IMR-90 (cell line): ENCODE results near the gene AFMID. TPM values are rescaled to one million over a fixed set of nuclear protein-coding genes. Genes with fewer than 3 reads are reported as not detected.

Experiments
- ATAC-seq: fragments of 200-7000 bp; cut with Tn5 transposase; 2 replicates; pipeline ENCODE4 v1.9.1; 2020; ENCODE audit warnings: low read depth, mild to moderate bottlenecking, moderate library complexity
- BruUV-seq: library from RNA; stranded (reverse); fragments of 400-500 nt; replicated peaks from 2 replicates; lab custom pipeline; 2021; lab: Mats Ljungman, UMichigan
- CTCF ChIA-PET: fragments of 300-600 bp; formaldehyde crosslinking; extraction: SDS; loops from one replicate; lab custom pipeline; 2021; ENCODE audit warnings: antibody characterized with exemption; lab: Yijun Ruan, JAX
- POLR2A ChIA-PET: fragments of 300-600 bp; sonication (Branson Sonifier 250); formaldehyde crosslinking; loops from one replicate; lab custom pipeline; 2022; ENCODE audit warnings: antibody characterized with exemption; ENCODE audit not compliant: unreplicated experiment; lab: Charles Lee
- DNase-seq: peaks from one replicate; pipeline ENCODE4 v3.0.0; 2013
- H2AFZ ChIP-seq: replicated peaks from 2 replicates; pipeline ENCODE3; 2013; ENCODE audit warnings: low read length, mild to moderate bottlenecking; ENCODE audit not compliant: poor library complexity
- H2AK5ac ChIP-seq: 2 replicates; pipeline ENCODE4 v1.6.1; 2013; ENCODE audit warnings: low read depth, low read length, inconsistent platforms
- H2AK9ac ChIP-seq: replicated peaks from 2 replicates; pipeline ENCODE3; 2013; ENCODE audit warnings: mild to moderate bottlenecking, low read depth, low read length, moderate library complexity; ENCODE audit not compliant: poor library complexity
- H2BK120ac ChIP-seq: 2 replicates; pipeline ENCODE4 v1.6.1; 2013; ENCODE audit warnings: low read depth, low read length, inconsistent platforms
- H2BK15ac ChIP-seq: 3 replicates; pipeline ENCODE4 v1.6.1; 2013; ENCODE audit warnings: low read depth, low read length, inconsistent platforms
- H2BK20ac ChIP-seq: 2 replicates; pipeline ENCODE4 v1.6.1; 2013; ENCODE audit warnings: low read depth, mild to moderate bottlenecking, inconsistent platforms, low read length, moderate library complexity
- H2BK5ac ChIP-seq: 2 replicates; pipeline ENCODE4 v1.6.1; 2013; ENCODE audit warnings: mild to moderate bottlenecking, low read depth, low read length, inconsistent platforms; ENCODE audit not compliant: poor library complexity, severe bottlenecking
- H3K14ac ChIP-seq: replicated peaks from 2 replicates; pipeline ENCODE4 v1.6.1; 2013; ENCODE audit warnings: low read depth, low read length, inconsistent platforms
- H3K18ac ChIP-seq: 2 replicates; pipeline ENCODE4 v1.6.1; 2013; ENCODE audit warnings: low read depth, low read length, control low read depth
- H3K23ac ChIP-seq: 2 replicates; pipeline ENCODE4 v1.6.1; 2013; ENCODE audit warnings: low read depth, low read length, inconsistent platforms
- H3K27ac ChIP-seq: 2 replicates; pipeline ENCODE4 v1.5.1; 2013; ENCODE audit warnings: mild to moderate bottlenecking, control low read depth, low read length; ENCODE audit not compliant: insufficient read depth
- H3K27me3 ChIP-seq: 2 replicates; pipeline ENCODE4 v1.6.1; 2013; ENCODE audit warnings: low read length; ENCODE audit not compliant: control insufficient read depth, insufficient read depth
- H3K36me3 ChIP-seq: 2 replicates; pipeline ENCODE4 v1.6.1; 2013; ENCODE audit warnings: low read length, mixed read lengths; ENCODE audit not compliant: control insufficient read depth, insufficient read depth
- H3K4ac ChIP-seq: 2 replicates; pipeline ENCODE4 v1.6.1; 2013; ENCODE audit warnings: low read depth, low read length, inconsistent platforms
- H3K4me1 ChIP-seq: 2 replicates; pipeline ENCODE4 v1.6.1; 2013; ENCODE audit warnings: low read length, mixed read lengths; ENCODE audit not compliant: control insufficient read depth, insufficient read depth
- H3K4me2 ChIP-seq: 2 replicates; pipeline ENCODE4 v1.6.1; 2013; ENCODE audit warnings: low read depth, mild to moderate bottlenecking, control low read depth, low read length, moderate library complexity
- H3K4me3 ChIP-seq: 2 replicates; pipeline ENCODE4 v1.5.1; 2013; ENCODE audit warnings: low read depth, mild to moderate bottlenecking, control low read depth, low read length, moderate library complexity; ENCODE audit not compliant: insufficient read depth
- H3K56ac ChIP-seq: 2 replicates; pipeline ENCODE4 v1.6.1; 2013; ENCODE audit warnings: low read length, inconsistent platforms; ENCODE audit not compliant: insufficient read depth; ENCODE audit errors: extremely low read depth
- H3K79me1 ChIP-seq, 2 experiments: 2 replicates each; pipeline ENCODE4 v1.6.1; 2013; ENCODE audit warnings: low read length in 2 of 2, inconsistent platforms in 1 of 2, low read depth in 1 of 2
- H3K9ac ChIP-seq: 2 replicates; pipeline ENCODE4 v1.6.1; 2013; ENCODE audit warnings: low read depth, low read length, control low read depth
- H3K9me1 ChIP-seq: 2 replicates; pipeline ENCODE4 v1.6.1; 2013; ENCODE audit warnings: low read length, inconsistent platforms; ENCODE audit not compliant: insufficient read depth
- H3K9me3 ChIP-seq: 2 replicates; pipeline ENCODE4 v1.6.1; 2013; ENCODE audit warnings: low read length; ENCODE audit not compliant: control insufficient read depth, insufficient read depth
- H4K20me1 ChIP-seq: 2 replicates; pipeline ENCODE4 v1.6.1; 2013; ENCODE audit warnings: low read length, inconsistent platforms; ENCODE audit not compliant: insufficient read depth
- H4K5ac ChIP-seq: 2 replicates; pipeline ENCODE4 v1.6.1; 2013; ENCODE audit warnings: mild to moderate bottlenecking, low read depth, low read length, control low read depth
- H4K8ac ChIP-seq, 2 experiments: 2 replicates each; pipeline ENCODE4 v1.6.1; 2013; ENCODE audit warnings: low read depth in 2 of 2, low read length in 2 of 2, control low read depth in 1 of 2, inconsistent platforms in 1 of 2
- H4K91ac ChIP-seq: 2 replicates; pipeline ENCODE4 v1.6.1; 2013; ENCODE audit warnings: low read depth, low read length, inconsistent platforms; ENCODE audit not compliant: insufficient read depth
- CHD1 ChIP-seq: IDR thresholded peaks from 2 replicates; pipeline ENCODE4 v1.6.1; 2012; ENCODE audit warnings: low read depth, low read length, improper control_type of control experiment
- ELK1 ChIP-seq: fragments of 150-350 bp; IDR thresholded peaks from 2 replicates; pipeline ENCODE4 v1.6.1; 2016; ENCODE audit warnings: low read depth, mild to moderate bottlenecking, low read length, moderate library complexity, borderline replicate concordance
- MXI1 ChIP-seq: IDR thresholded peaks from 2 replicates; pipeline ENCODE4 v1.6.1; 2012; ENCODE audit warnings: low read depth, mild to moderate bottlenecking, low read length, moderate library complexity, borderline replicate concordance
- NFE2L2 ChIP-seq: fragments of 150-350 bp; IDR thresholded peaks from 2 replicates; pipeline ENCODE4 v1.6.1; 2016; ENCODE audit warnings: low read depth, mild to moderate bottlenecking, low read length
- POLR2A ChIP-seq: IDR thresholded peaks from 2 replicates; pipeline ENCODE4 v1.6.1; 2012; ENCODE audit warnings: mild to moderate bottlenecking, low read depth, low read length
- RAD21 ChIP-seq: IDR thresholded peaks from 2 replicates; pipeline ENCODE4 v1.6.1; 2012; ENCODE audit warnings: low read length, improper control_type of control experiment
- RFX5 ChIP-seq: IDR thresholded peaks from 2 replicates; pipeline ENCODE4 v1.8.0; 2012; ENCODE audit warnings: low read depth, mild to moderate bottlenecking, low read length, moderate library complexity
- SMC3 ChIP-seq: fragments of 150-350 bp; IDR thresholded peaks from 2 replicates; pipeline ENCODE4 v1.6.1; 2016; ENCODE audit warnings: low read depth, mild to moderate bottlenecking, antibody characterized with exemption, low read length, moderate library complexity
- USF2 ChIP-seq: fragments of 150-350 bp; IDR thresholded peaks from 2 replicates; pipeline ENCODE4 v1.6.1; 2017; ENCODE audit warnings: mild to moderate bottlenecking, antibody characterized with exemption, low read length, low read depth
- WGBS, 2 experiments: methylation state at CpG; one replicate each; pipeline versions ENCODE4 v1.1.5 to v1.1.7; 2013; ENCODE audit warnings: missing lambda C conversion rate in 2 of 2; ENCODE audit not compliant: insufficient read length in 1 of 2; ENCODE audit errors: extremely low coverage in 2 of 2; 5-methylcytosine and 5-hydroxymethylcytosine counted together
- dilution Hi-C: fragments of 300-500 bp; cut with HindIII; formaldehyde crosslinking; loops from one replicate; pipeline ENCODE4 v1.14.3; 2018; ENCODE audit warnings: low sequenced_read_pairs; ENCODE audit not compliant: unreplicated experiment
- in situ Hi-C: fragments of 300-500 bp; cut with MboI; formaldehyde crosslinking; loops from 3 replicates; pipeline ENCODE4 v1.14.3; 2019; ENCODE audit warnings: low sequenced_read_pairs, inconsistent platforms, mixed read lengths
- intact Hi-C: fragments of 100-400 bp; cut with micrococcal nuclease; formaldehyde crosslinking; loops from 2 replicates; pipeline ENCODE4 v1.10.0; 2022
- polyA plus RNA-seq, 3 experiments: library from polyadenylated mRNA; depleted of rRNA; stranded (reverse); fragments of >200 nt; gene quantifications; 2 replicates each; pipeline ENCODE4 v1.2.3, GENCODE V29; 2012; ENCODE audit warnings: low replicate concordance in 1 of 3
- total RNA-seq: library from RNA; depleted of rRNA; stranded (reverse); fragments of >200 nt; gene quantifications from 2 replicates; pipeline ENCODE4 v1.2.3, GENCODE V29; 2012

Gene AFMID
- total and polyA plus RNA-seq, 2 of the 4 experiments (the other 2 are of a cell fraction): 41.0 to 65.1 TPM

GRCh38 chr17:78210111-78210510 lies 22.9 kb downstream of the AFMID start:
- ChIA-PET POLR2A (no interaction called here), CTCF (no interaction called here)
- H2AK5ac ChIP-seq: no peak overlapping the region
- H3K9ac ChIP-seq: no peak overlapping the region
- no peaks in the 10 kb centered on the region for H3K9me3 ChIP-seq
- H3K4me3 ChIP-seq: no peak overlapping the region
- TF ChIP-seq ELK1 (no peak), MXI1 (no peak), SMC3 (no peak), USF2 (no peak), NFE2L2 (no peak), RFX5 (no peak), POLR2A (no peak), RAD21 (no peak), CHD1 (no peak)
- H3K56ac ChIP-seq: no peak overlapping the region
- no peaks in the 10 kb centered on the region; the same call in 1 of the 2 replicates for H3K27me3 ChIP-seq
- no peaks in the 10 kb centered on the region for H4K20me1 ChIP-seq
- WGBS, 2 experiments: 100% methylated on average over 1 of the region's 10 CpGs; no CpG with 5 or more reads in 1 of the 2 experiments
- H2BK20ac ChIP-seq: no peak overlapping the region
- no peak overlapping the region for H3K14ac ChIP-seq
- no peak overlapping the region for H2BK120ac ChIP-seq
- no peak for ATAC-seq
- H3K4me1 ChIP-seq: 0 out of 2 replicates have a peak, but pooled peaks cover 1% of the 10 kb centered on the region
- H4K91ac ChIP-seq: no peak overlapping the region
- no peak for DNase-seq
- in situ Hi-C loops: no loop called here
- H3K4ac ChIP-seq: no peak overlapping the region
- no peak overlapping the region for H3K27ac ChIP-seq
- H4K5ac ChIP-seq: no peak overlapping the region
- no TSS peak for BruUV-seq
- H3K79me1 ChIP-seq: peaks cover 0 to 9% of the 10 kb centered on the region in 2 experiments; a peak in 1 of 4 replicates
- H2BK15ac ChIP-seq: no peak overlapping the region
- H4K8ac ChIP-seq: no peak overlapping the region
- 0 out of 2 replicates have a peak, but pooled peaks cover 1% of the 10 kb centered on the region for H3K36me3 ChIP-seq
- H3K9me1 ChIP-seq: 0 out of 2 replicates have a peak, but pooled peaks cover 2% of the 10 kb centered on the region
- no peak overlapping the region for H2AFZ ChIP-seq
- no peak overlapping the region for H3K23ac ChIP-seq
- intact Hi-C loops: no loop called here
- no peak overlapping the region for H2BK5ac ChIP-seq
- H2AK9ac ChIP-seq: no peak overlapping the region
- H3K4me2 ChIP-seq: no peak overlapping the region
- dilution Hi-C loops: no loop called here
- no peak overlapping the region for H3K18ac ChIP-seq
